ENCODE results near the gene TSPAN7. TPM values are rescaled to one million over a fixed set of nuclear protein-coding genes. Genes with fewer than 3 reads are reported as not detected.

The TSPAN7 gene
- total RNA-seq, 1 experiment from 2014 or later: 3.5 TPM

- H2BK15ac ChIP-seq (ENCODE audit: low read depth, low read length): no peak overlapping the region
- H2BK12ac ChIP-seq (ENCODE audit: insufficient read length, low read depth, low read length): no peak overlapping the region
- H3K36me3 Mint-ChIP-seq (ENCODE audit: insufficient read depth in 1 of 3, low read depth in 3 of 3): no peaks in the 10 kb centered on the region; a peak in 2 of 7 replicates
- H3T11ph ChIP-seq (ENCODE audit: low read length): no peak overlapping the region
- H2AFZ ChIP-seq (ENCODE audit: low read length): no peak overlapping the region
- H3K56ac ChIP-seq (ENCODE audit: insufficient read length, low read depth, low read length): no peak overlapping the region
- no peak overlapping the region for H3K4me3 Mint-ChIP-seq
- no peak overlapping the region for H3K14ac ChIP-seq (ENCODE audit: insufficient read depth, low read length)
- no peak overlapping the region for H4K8ac ChIP-seq (replicated peaks; ENCODE audit: insufficient read length, low read depth, low read length)
- H3K23ac ChIP-seq (ENCODE audit: insufficient read length, low read depth, low read length): no peak overlapping the region
- H2BK5ac ChIP-seq (ENCODE audit: insufficient read length, low read length): no peak overlapping the region
- no peak overlapping the region for H2BK20ac ChIP-seq (ENCODE audit: low read depth, low read length, poor library complexity, severe bottlenecking)
- H3K79me2 ChIP-seq (ENCODE audit: insufficient read depth, low read length): no peaks in the 10 kb centered on the region
- no peaks in the 10 kb centered on the region for H3K79me1 ChIP-seq (ENCODE audit: insufficient read depth, low read depth, low read length, poor library complexity, severe bottlenecking)
- H2BK120ac ChIP-seq (ENCODE audit: low read depth, low read length, poor library complexity, severe bottlenecking): no peak overlapping the region
- H3K9ac ChIP-seq (ENCODE audit: extremely low read depth, insufficient read length, low read length): no peak overlapping the region
- no peak overlapping the region for H3K27ac Mint-ChIP-seq
- DNase-seq: no peak
- no peaks in the 10 kb centered on the region for H3K4me1 ChIP-seq (ENCODE audit: insufficient read depth, low read length)
- no peak overlapping the region for H2AK5ac ChIP-seq (ENCODE audit: insufficient read length, low read length)
- no peak overlapping the region for H3K18ac ChIP-seq (ENCODE audit: insufficient read length, low read depth, low read length)
- no peaks in the 10 kb centered on the region for H3K27me3 Mint-ChIP-seq (ENCODE audit: low read depth)
- TF ChIP-seq, protein P1, sequence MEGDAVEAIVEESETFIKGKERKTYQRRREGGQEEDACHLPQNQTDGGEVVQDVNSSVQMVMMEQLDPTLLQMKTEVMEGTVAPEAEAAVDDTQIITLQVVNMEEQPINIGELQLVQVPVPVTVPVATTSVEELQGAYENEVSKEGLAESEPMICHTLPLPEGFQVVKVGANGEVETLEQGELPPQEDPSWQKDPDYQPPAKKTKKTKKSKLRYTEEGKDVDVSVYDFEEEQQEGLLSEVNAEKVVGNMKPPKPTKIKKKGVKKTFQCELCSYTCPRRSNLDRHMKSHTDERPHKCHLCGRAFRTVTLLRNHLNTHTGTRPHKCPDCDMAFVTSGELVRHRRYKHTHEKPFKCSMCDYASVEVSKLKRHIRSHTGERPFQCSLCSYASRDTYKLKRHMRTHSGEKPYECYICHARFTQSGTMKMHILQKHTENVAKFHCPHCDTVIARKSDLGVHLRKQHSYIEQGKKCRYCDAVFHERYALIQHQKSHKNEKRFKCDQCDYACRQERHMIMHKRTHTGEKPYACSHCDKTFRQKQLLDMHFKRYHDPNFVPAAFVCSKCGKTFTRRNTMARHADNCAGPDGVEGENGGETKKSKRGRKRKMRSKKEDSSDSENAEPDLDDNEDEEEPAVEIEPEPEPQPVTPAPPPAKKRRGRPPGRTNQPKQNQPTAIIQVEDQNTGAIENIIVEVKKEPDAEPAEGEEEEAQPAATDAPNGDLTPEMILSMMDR (conservative IDR thresholded peaks at IDR 0.05): no peak
- WGBS (ENCODE audit: extremely low coverage, insufficient read length, low lambda C conversion rate): no CpG with 5 or more reads among the region's 5 CpGs
- H3K27me3 ChIP-seq (ENCODE audit: insufficient read depth, low read length): no peaks in the 10 kb centered on the region
- H3K4me1 Mint-ChIP-seq: no peaks in the 10 kb centered on the region
- H3K4me2 ChIP-seq (ENCODE audit: insufficient read depth, insufficient read length, low read length): no peak overlapping the region
- no peak overlapping the region for H4K91ac ChIP-seq (ENCODE audit: insufficient read length, low read depth, low read length)
- no peaks in the 10 kb centered on the region for H3K9me3 ChIP-seq (ENCODE audit: control insufficient read depth, low read depth, low read length)
- no peak overlapping the region for H3K4ac ChIP-seq (ENCODE audit: low read depth, low read length)
- H3K23me2 ChIP-seq (ENCODE audit: insufficient read length, low read depth, low read length, poor library complexity, severe bottlenecking): no peaks in the 10 kb centered on the region
- no peaks in the 10 kb centered on the region for H4K20me1 ChIP-seq (ENCODE audit: control insufficient read depth, insufficient read depth, insufficient read length)
- H4K5ac ChIP-seq (ENCODE audit: insufficient read length, low read depth, low read length): no peak overlapping the region
- no peak overlapping the region for H3K27ac ChIP-seq (ENCODE audit: insufficient read length, low read depth, low read length)
- peaks cover 63 to 68% of the 10 kb centered on the region in 2 experiments for H3K9me3 Mint-ChIP-seq
Observed at GRCh38 chrX:38641197-38641596, 79.9 kb downstream of the TSPAN7 start.

Measured in H9 (cell line).